ENCODE results near the gene PLAAT2.
"Not testable (repeated sequence)": the region's sequence is repeated elsewhere in the genome, so short reads cannot be mapped to it uniquely, and the experiment has no call there.

Gene PLAAT2

DNA sequence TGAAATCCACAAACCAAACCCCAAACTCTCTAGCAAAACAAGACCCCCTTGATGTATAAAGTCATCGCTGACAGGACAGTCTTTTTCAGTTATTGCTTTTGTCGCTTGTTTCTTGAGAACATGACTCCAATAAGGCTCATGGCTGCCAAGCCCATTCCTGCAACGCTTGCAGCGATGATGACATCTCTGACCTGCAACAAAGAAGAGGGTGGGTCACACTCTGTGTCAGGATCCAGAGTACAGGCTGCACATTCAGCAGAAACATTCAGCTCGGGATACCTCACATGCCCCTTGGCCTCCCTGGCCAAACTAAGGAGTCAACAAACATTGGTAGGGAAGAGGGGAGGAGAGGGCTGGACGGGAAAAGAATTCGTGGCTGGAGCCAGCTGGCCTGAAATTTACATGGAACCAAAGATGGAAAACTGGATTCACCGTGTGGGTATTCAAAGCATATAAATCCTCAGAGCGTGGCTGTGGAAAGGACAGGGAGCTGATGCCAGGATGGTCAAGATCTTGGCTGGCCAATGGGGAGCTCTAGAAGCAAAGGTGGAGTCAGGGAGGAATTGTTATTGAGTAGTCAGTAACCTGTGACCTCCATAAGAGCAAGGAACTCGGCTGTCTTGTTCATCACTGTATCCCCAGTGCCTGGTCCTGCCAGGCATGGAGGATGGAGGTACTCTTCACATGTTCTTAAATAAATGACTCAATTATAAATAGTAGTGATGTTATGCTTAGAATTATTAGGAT, 11.8 kb upstream of the PLAAT2 start:
- DNase-seq: no peak

DNA sequence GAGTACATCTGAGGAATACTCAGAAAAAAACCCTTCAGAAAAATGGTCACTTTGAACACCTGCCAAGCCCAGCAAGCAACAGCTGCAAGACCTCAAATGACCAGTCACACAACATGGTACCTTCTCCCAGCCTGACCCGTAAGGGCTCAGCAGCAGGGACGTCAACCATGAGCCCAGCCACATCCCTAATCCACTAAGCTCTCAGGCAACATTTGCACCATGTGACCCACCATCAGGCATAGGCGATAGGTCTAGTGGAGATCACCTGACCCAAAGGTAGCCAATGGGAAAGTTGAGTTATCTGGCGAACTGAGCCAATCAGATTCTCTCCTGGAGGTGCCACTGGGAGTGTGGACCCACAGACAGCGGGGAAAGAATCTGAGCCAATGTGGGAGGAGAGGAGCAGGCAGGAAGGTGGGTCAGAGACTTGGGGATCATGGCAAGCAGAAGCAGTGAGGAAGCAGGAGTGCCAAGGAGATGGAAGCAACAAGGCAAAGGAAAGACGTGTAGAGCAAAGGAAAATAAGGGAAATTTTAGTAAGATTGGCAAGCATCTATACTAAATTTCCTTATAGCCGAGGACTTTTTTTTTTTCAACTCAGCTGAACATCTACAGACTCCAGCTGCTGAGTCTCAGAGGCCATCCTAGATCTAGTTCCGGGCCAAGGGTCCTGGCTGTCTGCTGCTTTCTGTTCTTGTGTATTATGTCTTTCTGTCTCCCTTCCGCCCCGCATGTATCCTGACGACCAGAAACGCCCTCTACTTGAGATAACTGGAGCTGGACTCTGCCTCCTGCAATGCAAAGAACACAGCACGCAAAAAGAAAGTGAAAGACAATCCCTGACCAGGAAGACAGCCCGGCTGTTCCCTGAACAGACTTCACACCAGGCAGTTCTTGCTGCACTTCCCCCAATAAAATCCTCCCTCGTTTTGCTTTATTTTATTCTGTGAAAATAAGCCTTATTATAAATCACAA, 11.0 kb upstream of the PLAAT2 start:
- DNase-seq: peak; percentile 29

DNA sequence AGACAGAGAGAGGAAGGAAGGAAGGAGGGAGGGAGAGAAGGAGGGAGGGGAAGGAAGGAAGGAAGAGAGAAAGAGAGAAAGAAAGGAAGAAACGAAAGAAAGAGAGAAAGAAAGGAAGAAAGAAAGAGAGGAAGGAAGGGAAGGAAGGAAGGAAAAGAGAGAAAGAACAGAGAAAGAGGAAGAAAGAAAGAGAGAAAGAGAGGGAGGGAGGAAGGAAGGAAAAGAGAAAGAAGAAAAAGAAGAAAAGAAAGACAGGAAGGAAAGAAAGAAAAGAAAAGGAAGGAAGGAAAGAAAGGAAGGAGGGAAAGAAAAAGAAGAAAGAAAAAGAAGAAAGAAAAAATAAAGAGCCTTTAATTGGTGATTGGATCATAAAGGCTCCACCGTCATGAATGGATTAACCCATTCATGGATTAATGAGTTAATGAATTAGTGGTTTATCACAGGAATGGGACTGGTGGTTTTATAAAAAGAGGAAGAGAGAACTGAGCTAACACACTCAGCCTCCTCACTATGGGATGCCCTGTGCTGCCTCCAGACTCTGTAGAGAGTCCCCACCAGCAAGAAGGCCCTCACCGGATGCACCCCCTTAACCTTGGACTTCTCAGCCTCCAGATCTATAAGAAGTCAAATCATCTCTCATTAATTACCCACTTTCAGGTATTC, 9.0 kb upstream of the PLAAT2 start:
- no peak for DNase-seq

DNA sequence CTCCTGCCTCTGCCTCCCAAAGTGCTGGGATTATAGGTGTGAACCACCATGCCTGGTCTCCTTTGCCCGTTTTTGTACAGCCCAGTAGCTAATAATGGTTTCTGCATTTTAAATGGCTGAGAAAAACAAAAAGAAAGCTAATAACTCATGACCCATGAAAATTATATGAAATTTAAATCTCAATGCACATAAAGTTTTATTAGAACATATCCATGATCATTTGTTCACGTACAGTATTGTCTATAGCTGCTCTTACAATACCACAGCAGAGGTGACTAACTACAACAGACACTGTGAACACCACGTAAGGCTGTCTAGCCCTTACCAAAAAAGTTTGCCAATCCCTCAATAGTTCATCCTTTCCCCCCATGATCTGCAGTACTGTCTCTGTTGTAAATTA, 6.4 kb upstream of the PLAAT2 start:
- no peak for DNase-seq

DNA sequence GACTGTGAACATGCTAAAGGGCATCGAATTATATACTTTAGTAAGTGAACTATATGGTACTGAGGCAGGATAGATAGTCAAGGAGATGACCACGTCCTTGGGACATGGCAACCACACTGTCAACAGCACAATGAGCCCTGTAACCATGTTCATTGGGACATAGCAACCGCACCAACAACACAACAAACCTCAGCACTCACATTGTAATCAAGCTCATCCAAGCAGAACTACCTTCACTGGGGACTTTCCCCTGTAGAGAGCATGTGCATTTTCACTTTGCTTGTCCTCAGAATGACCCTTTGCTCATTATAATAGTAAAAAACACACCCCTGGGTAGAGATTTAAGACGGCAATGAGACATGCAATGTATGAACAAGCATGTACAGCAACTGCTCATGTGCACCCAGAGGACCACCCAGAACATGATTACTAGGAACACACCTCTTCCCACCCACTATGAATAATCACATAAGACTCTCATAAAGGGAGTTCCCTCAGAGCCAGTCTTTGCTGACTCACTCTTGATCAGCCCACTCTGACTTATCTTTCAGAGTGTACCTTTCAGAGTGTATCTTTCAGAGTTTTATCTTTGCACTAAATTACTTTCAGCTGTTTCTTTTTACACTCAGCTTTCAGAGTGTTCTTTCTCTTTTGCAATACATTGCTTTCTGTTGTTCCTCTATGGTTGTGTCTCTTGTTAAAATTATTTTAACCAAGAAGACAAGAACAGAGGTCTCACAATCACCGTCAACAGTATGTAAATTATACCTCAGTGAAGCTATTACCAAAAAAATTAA, 4.1 kb upstream of the PLAAT2 start:
- DNase-seq: peak; percentile 66

DNA sequence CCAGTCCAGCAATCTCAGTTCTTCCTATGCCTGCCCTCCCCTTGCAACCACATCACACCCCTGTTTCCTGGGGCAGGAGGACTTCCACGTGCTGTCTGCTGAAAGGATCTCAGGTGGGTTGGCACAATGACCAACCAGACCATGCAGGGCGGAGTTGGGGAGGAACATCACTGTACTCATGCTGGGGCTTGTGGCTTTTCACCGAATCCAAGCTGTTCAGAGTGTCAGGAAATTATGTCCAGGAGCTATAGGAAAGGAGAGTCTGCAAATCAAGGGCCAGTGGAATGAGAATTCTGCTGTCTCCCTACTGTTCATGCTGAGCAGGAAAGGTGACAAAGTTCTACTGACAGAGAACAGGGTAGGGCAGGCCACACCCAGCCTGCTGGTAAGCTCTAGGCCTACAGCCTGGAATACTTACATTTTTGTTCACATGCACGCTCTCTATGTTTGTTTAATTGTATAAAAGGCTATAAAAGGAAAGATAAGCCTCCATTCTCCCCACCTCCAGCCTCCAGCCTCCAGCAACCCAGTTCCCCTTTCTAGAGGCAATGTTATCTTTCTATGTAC, 1.7 kb upstream of the PLAAT2 start:
- DNase-seq: no peak

DNA sequence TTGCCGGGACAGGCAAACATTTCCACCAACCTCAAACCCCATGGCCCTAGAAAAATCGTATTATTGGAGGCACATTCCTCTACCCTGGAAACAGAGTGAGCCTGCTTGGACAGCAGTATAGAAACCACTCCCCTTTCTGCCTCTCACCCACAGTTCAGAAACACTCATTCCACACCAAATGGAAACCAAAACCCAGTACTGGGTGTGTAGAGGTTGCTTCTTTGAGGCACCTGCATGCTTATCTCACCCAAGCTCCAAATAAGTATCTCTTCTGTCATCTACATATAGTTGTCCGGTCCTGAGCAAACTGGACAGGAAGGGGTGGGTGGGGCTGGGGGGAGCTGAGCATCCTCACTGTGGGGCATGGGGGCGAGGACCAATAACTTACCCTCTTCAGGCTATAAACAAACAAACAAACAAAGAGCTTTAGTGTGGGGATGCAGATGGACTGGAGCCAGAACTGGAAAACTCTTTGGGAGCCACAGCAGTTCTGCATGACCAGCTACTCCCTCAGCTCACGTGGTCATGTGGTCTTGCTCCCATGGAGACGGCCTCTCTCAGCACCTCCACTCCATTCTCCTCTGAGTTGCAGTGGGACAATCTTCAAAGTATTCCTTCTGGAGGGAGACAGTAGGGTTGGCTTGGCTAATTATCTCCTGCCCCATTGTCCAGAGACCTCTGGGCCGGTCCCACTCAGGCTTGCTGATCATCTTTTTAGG, 1.0 kb upstream of the PLAAT2 start:
- peak; percentile 40 for DNase-seq

DNA sequence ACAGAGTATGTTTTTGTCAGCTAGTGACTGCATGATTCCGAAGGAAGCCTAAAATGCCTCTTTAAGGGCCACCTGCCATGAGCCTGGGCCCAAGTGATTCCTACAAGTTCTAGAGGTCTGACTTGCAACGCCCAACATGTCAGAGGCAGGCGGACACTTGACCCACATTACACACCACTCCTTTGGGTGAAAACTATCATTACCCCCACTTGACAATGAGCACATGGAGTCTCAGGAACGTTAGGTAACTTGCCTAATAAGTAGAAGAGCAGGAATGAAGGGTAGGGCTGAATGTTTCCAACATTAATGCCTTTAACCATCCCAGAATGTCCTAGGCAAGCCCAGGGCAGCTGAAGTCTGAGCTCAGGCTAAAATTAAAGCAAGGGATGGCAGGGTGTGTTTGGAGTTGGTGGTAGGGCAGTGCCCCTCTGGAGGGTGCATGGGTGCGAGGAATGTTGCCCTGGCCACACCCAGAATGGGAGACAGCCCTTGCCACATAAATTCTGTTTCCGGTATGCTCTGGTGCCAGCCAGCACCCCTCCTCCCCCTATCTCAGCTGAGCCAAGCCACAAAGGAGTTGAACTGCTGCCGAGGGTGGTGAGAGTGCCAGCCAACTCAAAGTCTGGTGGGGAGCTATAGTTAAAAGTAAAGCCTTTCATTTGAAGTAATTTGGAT, 2.5 kb downstream of the PLAAT2 start:
- DNase-seq: no peak

DNA sequence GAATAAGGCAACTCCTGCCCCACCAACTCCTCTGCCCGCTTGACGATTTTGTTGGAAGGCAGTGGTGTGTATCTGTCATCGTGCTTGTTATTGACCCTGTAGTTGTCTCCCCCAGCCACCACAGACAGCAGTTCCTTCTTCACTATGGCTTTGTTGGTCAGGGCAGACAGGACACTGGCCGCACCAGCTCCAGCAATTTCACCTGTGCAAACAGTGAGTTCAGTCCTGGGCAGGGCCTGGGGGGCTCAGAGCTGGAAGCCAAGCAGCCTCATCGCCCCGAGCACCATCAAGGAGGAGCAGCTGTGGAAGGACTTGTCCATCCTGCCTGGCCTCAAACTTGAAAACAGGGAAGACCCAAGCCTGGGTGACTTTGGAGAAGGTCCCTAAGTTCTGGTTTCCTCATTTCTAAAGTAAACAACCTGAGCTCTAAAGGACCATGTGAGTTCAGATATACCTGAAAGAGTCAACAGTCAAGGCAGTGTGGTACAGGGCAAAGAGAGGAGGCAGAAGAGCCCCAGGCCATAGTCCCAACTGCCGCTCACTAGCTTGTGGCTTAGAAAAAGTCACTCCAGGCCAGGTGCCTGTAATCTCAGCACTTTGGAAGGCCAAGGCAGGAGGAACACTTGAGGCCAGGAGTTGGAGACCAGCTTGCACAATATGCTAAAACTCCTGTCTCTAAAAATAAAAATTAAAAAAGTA, 4.6 kb downstream of the PLAAT2 start:
- DNase-seq: no peak

DNA sequence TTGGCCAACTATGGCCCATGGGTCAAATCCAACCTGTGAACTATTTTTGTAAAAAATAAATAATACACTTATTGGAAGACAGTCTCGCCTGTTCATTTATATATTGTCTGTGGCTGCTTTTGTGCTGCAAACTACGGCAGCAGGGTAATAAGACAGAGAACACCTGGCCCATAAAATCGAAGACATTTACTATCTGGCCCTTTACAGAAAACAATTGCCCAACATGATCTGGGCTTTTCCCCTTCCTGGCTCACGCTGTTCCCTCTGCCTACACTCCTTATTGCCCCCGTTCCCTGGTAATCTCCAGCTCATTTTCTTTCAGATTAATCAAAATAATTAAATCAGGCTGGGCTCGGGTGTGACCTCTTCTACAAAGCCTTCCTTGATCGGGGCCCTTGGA, 5.6 kb downstream of the PLAAT2 start:
- no peak for DNase-seq

DNA sequence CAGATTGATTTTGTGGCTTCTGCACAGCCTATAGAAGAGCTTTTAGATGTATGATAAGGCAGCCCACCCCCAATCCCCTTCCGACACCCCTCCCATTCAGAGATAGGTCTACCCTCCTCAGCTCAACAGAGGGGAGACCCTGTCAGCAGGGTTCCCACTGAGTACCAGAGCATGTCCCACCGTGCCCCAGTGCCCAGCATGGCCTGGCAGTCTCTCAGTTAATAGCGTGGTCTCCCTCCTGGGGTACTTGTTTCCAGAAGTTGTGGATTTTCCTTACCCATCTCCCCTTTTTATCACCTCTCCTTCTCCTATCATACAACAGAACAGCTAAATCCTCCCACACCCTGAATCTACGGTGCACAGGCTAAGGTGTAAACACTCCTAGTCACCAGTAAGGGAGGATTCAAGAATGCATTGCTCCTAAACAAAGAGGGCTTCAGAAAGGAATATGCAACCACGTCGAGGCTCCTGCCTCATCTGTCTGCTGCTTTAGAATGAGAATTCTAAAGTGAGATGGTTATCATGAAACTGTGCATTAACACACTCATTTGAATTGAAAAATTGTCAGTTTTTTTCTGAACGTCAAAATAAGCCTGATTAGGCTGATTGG, 6.7 kb downstream of the PLAAT2 start:
- no peak for DNase-seq

DNA sequence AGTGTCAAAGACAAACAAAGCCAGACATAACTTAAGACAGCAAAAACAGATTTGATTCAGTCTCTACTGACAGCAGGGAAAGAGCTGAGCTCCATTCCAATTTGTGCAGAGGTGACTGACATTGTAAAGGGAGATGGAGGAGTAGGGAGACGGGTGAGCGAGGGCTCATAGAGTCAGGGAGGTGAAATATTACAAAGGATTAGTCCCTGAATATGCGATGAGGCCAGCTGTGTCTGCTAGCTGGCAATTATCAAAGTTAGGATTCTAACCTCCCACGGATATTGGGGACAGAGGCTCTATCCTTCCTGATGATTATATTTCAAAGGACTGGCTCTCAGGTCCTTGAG, 8.3 kb downstream of the PLAAT2 start:
- no peak for DNase-seq

DNA sequence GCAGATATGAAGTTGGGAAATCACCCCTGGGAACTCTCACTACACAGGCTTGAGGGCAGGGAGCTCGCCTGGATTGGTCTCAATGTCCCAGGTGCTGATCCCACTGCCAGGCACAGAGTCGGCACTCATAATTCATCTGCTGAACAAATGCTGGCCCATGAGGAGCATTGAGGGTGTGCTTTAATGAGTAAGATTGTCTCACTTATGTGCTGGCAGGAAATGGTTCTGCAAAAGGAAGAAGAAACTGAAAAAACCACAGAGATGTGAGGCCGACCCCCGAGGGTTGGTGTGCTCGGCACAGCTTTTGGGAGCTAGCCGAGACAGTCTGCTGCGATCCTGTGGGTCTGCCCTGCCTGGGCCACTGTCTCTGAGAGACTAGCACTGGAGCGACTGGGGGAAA, 9.4 kb downstream of the PLAAT2 start:
- peak; percentile 57 for DNase-seq

DNA sequence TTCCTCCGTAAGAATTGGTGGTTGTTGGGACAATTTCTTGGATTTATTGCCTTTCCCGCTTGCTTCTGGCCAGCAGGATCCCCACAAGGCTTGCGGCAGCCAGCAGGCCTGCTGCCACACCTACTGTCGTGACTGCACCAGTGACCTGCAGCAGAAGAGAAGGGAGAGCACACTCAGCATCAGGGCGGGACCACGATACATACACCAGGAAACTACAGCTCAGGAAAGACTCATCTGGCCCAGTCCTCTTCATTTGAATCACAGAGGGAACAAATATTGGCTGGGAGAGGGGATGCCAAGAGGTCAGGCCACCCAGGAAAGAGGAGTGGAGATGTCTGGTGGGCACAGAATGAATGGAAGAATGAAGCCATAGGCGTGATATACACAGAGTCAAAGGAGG, 10.3 kb downstream of the PLAAT2 start:
- no peak for DNase-seq

DNA sequence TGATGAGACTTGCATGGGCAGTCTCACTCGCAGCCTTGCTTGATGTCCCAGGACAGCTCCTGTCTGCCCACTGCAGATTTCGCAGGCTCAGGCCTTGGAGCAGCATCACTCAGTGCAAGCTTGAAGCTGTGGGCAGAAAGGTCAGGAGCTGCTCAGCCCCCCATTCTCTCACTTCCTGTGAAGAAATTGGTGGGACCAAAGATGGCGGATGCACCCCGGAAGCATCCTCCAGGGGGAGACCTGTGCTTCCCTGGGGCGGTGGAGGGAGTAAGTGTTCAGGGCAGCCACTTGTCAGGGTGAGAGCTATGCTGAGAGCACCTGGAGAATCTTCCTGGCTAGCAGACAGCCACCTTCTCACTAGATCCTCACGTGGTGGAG, 11.3 kb downstream of the PLAAT2 start:
- DNase-seq: peak; percentile 20

DNA sequence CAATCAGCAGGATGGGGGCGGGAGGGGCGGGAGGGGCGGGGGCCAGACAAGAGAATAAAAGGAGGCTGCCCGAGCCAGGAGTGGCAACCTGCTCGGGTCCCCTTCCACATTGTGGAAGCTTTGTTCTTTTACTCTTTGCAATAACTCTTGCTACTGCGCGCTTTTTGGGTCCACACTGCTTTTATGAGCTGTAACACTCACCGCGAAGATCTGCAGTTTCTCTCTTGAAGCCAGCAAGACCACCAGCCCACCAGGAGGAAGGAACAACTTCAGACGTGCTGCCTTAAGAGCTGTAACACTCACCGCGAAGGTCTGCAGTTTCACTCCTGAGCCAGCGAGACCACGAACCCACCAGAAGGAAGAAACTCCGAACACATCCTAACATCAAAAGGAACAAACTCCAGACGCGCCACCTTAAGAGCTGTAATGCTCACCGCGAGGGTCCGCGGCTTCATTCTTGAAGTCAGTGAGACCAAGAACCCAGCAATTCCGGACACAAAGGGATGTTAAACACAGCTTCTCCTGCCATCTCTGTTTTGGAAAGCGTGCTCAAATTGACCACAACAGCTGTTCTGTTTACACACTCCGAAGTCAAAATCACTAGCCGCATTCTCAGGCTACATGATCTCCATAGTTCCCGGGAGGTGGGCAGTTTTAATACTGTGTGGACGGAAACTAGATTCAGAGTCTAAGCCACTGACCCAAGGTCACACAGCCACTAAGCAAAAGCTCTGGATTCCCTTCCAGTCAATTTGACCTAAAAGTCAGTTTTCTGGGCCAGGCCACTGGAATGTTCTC, 11.9 kb downstream of the PLAAT2 start:
- peak; percentile 37 for DNase-seq

DNA sequence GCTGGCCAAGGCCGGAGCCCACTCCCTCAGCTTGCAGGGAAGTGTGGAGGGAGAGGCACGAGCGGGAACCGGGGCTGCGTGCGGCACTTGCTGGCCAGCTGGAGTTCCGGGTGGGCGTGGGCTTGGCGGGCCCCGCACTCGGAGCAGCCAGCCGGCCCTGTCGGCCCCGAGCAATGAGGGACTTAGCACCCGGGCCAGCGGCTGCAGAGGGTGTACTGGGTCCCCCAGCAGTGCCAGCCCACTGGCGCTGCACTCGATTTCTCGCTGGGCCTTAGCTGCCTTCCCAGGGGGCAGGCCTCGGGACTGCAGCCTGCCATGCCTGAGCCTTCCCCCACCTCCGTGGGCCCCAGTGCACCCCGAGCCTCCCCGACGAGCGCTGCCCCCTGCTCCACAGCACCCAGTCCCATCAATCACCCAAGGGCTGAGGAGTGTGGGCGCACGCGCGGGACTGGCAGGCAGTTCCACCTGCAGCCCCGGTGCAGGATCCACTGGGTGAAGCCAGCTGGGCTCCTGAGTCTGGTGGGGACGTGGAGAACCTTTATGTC, 13.0 kb downstream of the PLAAT2 start:
- not testable (repeated sequence) for DNase-seq

DNA sequence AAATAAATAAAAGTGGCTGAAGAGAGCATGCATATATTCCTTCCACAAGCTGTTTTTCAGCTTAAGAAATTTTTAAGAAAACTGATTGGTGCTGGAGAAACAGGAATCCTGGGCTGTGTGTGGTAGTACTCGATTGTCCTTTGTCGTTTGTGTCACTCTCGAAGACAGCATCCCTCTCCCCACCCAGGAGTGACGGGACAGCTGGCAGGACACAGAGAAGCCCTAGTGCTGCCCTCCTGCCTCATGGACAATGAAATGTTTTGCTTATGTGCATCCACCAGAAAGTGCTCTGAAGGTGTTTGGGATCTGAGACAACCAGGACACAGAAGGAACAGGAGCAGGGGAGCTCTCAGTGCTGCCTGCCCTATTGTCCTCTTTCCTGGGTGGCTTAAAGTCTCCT, 13.8 kb downstream of the PLAAT2 start:
- DNase-seq: no peak

DNA sequence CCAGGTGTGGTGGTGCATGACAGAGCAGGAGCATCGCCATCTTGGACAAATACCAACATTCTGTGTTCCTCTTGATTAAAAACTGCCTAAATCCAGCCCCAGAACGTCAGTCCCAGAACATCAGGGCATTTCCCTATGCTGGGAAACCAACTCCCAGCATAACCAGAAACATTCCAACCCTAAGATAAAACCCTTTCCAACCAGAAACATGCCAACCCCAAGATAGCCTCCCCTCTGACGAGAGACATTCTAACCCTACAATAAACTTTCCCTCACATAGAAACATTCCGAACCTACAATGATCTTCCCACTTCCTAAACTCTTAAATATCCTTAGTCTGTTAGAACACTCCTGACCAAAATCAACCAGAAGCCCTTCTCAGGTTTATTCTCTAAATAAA, 15.0 kb downstream of the PLAAT2 start:
- no peak for DNase-seq
